Measurements from ENCODE around the gene PYCR2. TPM values are rescaled to one million over a fixed set of nuclear protein-coding genes. Genes with fewer than 3 reads are reported as not detected.

The PYCR2 gene
- total and polyA plus RNA-seq, 2 of the 8 experiments (the other 6 are each of a cell fraction or from before 2014, with no cell fraction given): 79.3 to 84.6 TPM

- H2BK20ac ChIP-seq (ENCODE audit: low read length): no peak overlapping the region
- peaks cover 9% of the 10 kb centered on the region; the same call in 1 of the 2 replicates for H3K23me2 ChIP-seq (ENCODE audit: low read depth, low read length)
- H2AFZ ChIP-seq (ENCODE audit: low read length): no peak overlapping the region
- no peak for FAIRE-seq
- no peak overlapping the region for H3K4ac ChIP-seq (replicated peaks; ENCODE audit: insufficient read length, low read depth, low read length)
- H3K36me3 ChIP-seq (ENCODE audit: control insufficient read depth in 2 of 4, insufficient read depth in 4 of 4, low read length in 3 of 4): no peaks in the 10 kb centered on the region; a peak in 1 of 8 replicates
- H3K79me2 ChIP-seq (ENCODE audit: control insufficient read depth in 1 of 2, insufficient read depth in 2 of 2, low read length in 2 of 2): peaks cover 0 to 13% of the 10 kb centered on the region in 2 experiments; a peak in 2 of 4 replicates
- no peak overlapping the region for H3K4me3 ChIP-seq (ENCODE audit: extremely low read depth in 1 of 4, insufficient read depth in 2 of 4, low read depth in 3 of 4, low read length in 4 of 4)
- no peak overlapping the region for H3K14ac ChIP-seq (ENCODE audit: insufficient read length)
- no peak overlapping the region for H2BK120ac ChIP-seq (replicated peaks; ENCODE audit: low read depth, low read length)
- H3K9me3 ChIP-seq (ENCODE audit: insufficient read depth in 2 of 2, low read depth in 1 of 2, low read length in 1 of 2): no peaks in the 10 kb centered on the region
- peaks cover 9 to 20% (median 16%) of the 10 kb centered on the region in 4 experiments for H3K4me1 ChIP-seq (replicated peaks in 1 of 4; ENCODE audit: control insufficient read depth in 3 of 4, insufficient read depth in 4 of 4, low read length in 3 of 4)
- no peak for DNase-seq (ENCODE audit: low read depth in 1 of 2, low spot score in 2 of 2)
- no peak overlapping the region for H3K18ac ChIP-seq (ENCODE audit: extremely low read depth, low read length)
- no peak overlapping the region for H4K91ac ChIP-seq (replicated peaks; ENCODE audit: insufficient read length, low read length)
- H4K5ac ChIP-seq (ENCODE audit: insufficient read length, low read depth, low read length): no peak overlapping the region
- WGBS, 2 experiments (ENCODE audit: extremely low coverage in 1 of 2, insufficient coverage in 1 of 2, insufficient read length in 1 of 2, insufficient replicate concordance in 2 of 2, low coverage in 1 of 2, low lambda C conversion rate in 2 of 2, missing lambda C conversion rate in 1 of 2): 91% methylated on average over 6 of the region's 8 CpGs; no CpG with 5 or more reads in 1 of the 2 experiments
- H3K23ac ChIP-seq (ENCODE audit: insufficient read length): no peak overlapping the region
- peaks cover 24% of the 10 kb centered on the region for H3K79me1 ChIP-seq (ENCODE audit: low read depth, low read length)
- H3K27ac ChIP-seq (ENCODE audit: low read depth, low read length): no peak overlapping the region
- peak overlapping the region; percentile 76 to 90; a peak in 2 of 4 replicates for H3K4me2 ChIP-seq (ENCODE audit: insufficient read depth in 1 of 2, low read depth in 2 of 2, low read length in 2 of 2)
- H2BK5ac ChIP-seq (ENCODE audit: low read depth, low read length): 0 out of 2 replicates have a peak overlapping the region, but pooled peaks have one; percentile 5
- CTCF ChIA-PET (ENCODE audit: partially characterized antibody): interaction anchor here (0.7 to 21.3 kb wide), 12 partner anchors 8 to 405 kb away, joined by 3 to 406 read pairs (median 4); partner anchors contain the start of gene LEFTY1
- 0 out of 2 replicates have a peak overlapping the region, but pooled peaks have one; percentile 30 for H2AK5ac ChIP-seq (ENCODE audit: low read depth, low read length)
- H3K9ac ChIP-seq (replicated peaks in 1 of 4; ENCODE audit: extremely low read depth in 1 of 4, low read depth in 3 of 4, low read length in 3 of 4): no peak overlapping the region
- no peak overlapping the region; the same call in 1 of the 2 replicates for H4K8ac ChIP-seq (ENCODE audit: extremely low read depth, insufficient read depth, low read length)
- H3K27me3 ChIP-seq (replicated peaks in 1 of 4; ENCODE audit: control insufficient read depth in 3 of 4, extremely low read depth in 1 of 4, insufficient read depth in 3 of 4, low read length in 3 of 4): peaks cover 0 to 13% (median 6%) of the 10 kb centered on the region in 4 experiments; a peak in 4 of 7 replicates
- H2BK12ac ChIP-seq (ENCODE audit: low read depth, low read length): 0 out of 2 replicates have a peak overlapping the region, but pooled peaks have one; percentile 94
- H4K20me1 ChIP-seq (replicated peaks in 1 of 2; ENCODE audit: control insufficient read depth in 1 of 2, insufficient read depth in 2 of 2, low read length in 2 of 2): peaks cover 2 to 10% of the 10 kb centered on the region in 2 experiments
- TF ChIP-seq CREB1 (IDR thresholded peaks at IDR 0.05): no peak
- TF ChIP-seq EZH2 (IDR thresholded peaks at IDR 0.05; ENCODE audit: low read depth, low read length, severe bottlenecking): no peak
- TF ChIP-seq SAP30 (IDR thresholded peaks at IDR 0.05; ENCODE audit: insufficient read depth, insufficient replicate concordance, low read length): no peak
- TF ChIP-seq KDM4A (IDR thresholded peaks at IDR 0.05; ENCODE audit: low read depth, low read length, severe bottlenecking): no peak
- TF ChIP-seq RNF2 (IDR thresholded peaks at IDR 0.05; ENCODE audit: borderline replicate concordance, low read depth, low read length, missing control alignments, poor library complexity, severe bottlenecking): no peak
- TF ChIP-seq MAX (IDR thresholded peaks at IDR 0.05): no peak
- no peak for TF ChIP-seq SIX5 (IDR thresholded peaks at IDR 0.05; ENCODE audit: low read depth, low read length)
- no peak for TF ChIP-seq CEBPB (IDR thresholded peaks at IDR 0.05; ENCODE audit: low read depth, low read length)
- TF ChIP-seq JUND (IDR thresholded peaks at IDR 0.05; ENCODE audit: low read length): no peak
- H3K56ac ChIP-seq (replicated peaks; ENCODE audit: insufficient read length, low read depth, low read length): no peak overlapping the region
- POLR2A ChIA-PET (ENCODE audit: partially characterized antibody): interaction anchor here (1.4 to 4.9 kb wide), 9 partner anchors 8 to 183 kb away, joined by 3 to 63 read pairs (median 22); partner anchors contain the start of genes H3-3A and LEFTY1
- H2BK15ac ChIP-seq (ENCODE audit: low read length): no peak overlapping the region
These were observed 44.4 kb downstream of the PYCR2 start for GRCh38 chr1:225879521-225880221.
